Erythroblast (primary cell): Measurements from ENCODE around the gene ADAR.

Experiments used
- GATA1 ChIP-seq: IDR thresholded peaks from 2 replicates; pipeline ENCODE4 v1.6.1; 2011; ENCODE audit warnings: low read depth, mild to moderate bottlenecking, control low read depth, low read length, moderate library complexity
- POLR2A ChIP-seq: IDR thresholded peaks from 2 replicates; pipeline ENCODE4 v1.6.1; 2011; ENCODE audit warnings: mild to moderate bottlenecking, low read length

DNA sequence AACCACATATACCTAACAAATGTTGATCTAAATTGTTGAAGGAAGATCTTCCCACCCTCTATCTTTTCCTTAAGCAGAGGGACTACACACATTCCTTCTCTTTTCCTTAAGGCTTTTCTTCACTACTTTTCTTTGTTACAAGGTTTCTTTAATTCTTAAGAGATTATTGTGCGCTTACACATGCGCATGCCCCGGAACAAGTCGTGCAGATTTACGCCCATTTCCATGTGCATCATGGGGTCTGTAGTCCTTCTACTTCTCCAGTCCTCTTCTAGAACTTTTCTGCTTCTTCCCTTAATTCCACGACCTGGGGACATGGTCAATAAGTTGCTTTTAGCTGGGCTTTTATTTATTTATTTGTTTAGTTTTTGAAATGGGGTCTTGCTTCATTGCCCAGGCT, 42.1 kb downstream of the ADAR start:
- TF ChIP-seq POLR2A, result no peak
- TF ChIP-seq GATA1, result no peak
